RCC 7860 (cell line): ENCODE data around the gene MAP2K6.

ENCODE experiments used
- DNase-seq: peaks from one replicate; pipeline ENCODE4 v3.0.0-alpha.2; 2015; ENCODE audit warnings: low spot score
- FAIRE-seq: peaks from 2 replicates; lab custom pipeline; 2012; peaks lifted over from hg19 to GRCh38; lab: Jason Lieb, UNC

Gene MAP2K6

DNA sequence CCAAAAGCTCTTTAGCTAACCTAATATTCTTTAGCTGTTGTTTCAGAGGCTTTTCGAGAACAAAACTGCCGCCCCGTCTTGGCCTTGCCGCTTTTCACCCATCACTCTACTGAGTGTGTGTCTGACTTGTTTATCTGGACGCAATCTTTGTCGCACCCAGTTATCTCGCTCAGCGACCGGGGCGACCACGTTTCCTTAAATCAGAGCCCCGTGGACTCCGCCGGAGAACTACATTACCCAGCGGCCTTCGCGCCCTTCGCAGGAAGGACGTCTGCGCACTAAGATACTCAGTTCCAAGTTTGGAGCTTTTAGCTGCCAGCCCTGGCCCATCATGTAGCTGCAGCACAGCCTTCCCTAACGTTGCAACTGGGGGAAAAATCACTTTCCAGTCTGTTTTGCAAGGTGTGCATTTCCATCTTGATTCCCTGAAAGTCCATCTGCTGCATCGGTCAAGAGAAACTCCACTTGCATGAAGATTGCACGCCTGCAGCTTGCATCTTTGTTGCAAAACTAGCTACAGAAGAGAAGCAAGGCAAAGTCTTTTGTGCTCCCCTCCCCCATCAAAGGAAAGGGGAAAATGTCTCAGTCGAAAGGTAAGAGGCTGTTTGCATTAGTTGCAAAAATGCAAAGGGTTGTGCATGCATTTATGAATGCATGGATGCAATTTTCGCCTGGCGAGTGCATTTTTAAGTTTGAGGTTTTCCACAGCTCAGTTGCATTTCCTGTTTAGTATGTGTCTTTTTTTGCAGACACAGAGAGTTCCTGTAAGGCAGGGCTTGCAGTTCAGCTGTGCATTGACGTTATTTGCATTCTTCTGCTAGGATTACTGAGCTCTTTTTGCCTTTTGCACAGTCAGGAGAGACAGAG is at the start of gene MAP2K6:
Gene MAP2K6, plus strand, starts transcription at position 290 of the 867 bp plus-strand sequence. Its CDS starts 288 bp downstream, at position 578.
- FAIRE-seq, result no peak
- DNase-seq, result peak; percentile 39

DNA sequence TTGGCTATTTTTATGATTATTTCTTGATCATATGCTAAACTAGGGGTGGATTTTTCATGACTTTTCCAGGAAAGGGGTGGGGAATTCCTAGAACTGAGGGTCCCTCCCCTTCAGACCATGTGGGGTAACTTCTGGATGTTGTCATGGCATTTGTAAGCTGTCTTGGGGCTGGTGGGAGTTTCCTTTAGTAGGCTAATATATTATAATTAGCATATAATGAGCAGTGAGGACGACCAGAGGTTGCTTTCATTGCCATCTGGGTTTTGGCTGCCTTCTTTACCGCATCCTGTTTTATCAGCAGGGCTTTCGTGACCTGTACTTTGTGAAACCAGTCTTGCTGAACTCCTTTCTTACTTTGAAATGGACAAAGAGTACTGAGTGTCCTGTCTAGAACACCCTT is 47.2 kb upstream of the MAP2K6 start:
- FAIRE-seq (no peak), DNase-seq (no peak)

DNA sequence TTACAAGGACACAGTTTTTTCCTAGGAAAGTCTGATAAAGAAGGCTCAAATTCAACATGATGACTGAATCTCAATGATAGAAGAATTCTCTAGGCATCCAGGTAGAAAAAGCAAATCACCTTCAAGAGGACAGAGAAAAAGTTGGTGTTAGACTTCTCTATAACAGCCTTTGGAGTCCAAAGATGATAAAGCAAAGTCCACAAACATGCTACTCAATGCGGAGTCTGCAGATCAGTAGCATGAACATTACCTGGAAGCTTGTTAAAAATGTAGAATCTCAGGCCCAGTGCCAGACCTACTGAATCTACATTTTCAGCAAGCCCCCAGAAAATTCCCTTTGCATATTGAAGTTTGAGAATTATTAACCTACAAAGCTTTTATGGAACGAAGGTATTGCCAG is 41.4 kb upstream of the MAP2K6 start:
- no peak for FAIRE-seq

DNA sequence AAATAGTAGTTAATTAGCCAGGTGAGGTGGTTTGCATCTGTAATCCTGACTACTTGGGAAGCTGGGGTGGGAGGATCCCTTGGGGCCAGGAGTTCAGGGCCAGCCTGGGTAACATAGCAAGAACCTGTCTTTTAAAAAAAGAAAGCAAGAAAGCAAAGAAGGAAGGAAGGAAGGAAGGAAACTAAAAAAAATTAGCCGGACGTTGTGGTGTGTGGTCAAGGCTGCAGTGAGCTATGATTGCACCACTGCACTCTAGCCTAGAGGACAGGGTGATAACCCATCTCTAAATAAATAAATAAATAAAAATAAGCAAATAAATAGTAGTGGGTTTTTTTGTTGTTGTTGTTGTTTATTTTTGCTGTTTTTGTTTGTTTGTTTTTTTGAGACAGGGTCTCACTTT is 39.3 kb upstream of the MAP2K6 start:
- FAIRE-seq, result no peak
- DNase-seq, result no peak

More for the DNA sequence above, 41.4 kb upstream of the MAP2K6 start:
- DNase-seq, result no peak

DNA sequence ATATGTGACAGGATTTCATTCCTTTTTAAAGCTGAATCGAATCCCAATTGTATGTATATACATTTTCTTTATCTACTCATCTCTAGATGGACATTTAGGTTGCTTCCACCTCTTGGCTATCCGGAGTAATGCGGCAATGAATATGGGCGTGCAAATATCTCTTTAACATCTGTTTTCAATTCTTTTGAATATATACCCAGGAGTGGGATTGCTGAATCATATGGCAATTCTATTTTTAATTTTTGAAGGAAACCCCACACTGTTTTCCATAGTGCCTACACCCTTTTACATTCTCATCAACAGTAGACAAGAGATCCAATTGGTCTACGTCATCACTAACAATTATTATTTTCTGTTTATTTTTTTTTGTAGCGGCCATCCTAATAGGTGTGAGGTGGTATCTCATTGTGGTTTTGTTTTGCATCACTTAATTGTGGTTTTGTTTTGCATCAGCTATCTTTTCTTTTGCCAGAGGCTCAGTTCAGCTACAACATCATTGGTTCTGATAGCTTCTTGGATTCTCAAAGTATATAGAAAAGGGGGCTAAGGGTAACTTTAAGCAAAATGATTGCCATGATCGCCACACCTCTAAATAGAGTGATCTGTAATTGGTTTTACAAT is 25.6 kb upstream of the MAP2K6 start:
- DNase-seq (no peak), FAIRE-seq (no peak)

DNA sequence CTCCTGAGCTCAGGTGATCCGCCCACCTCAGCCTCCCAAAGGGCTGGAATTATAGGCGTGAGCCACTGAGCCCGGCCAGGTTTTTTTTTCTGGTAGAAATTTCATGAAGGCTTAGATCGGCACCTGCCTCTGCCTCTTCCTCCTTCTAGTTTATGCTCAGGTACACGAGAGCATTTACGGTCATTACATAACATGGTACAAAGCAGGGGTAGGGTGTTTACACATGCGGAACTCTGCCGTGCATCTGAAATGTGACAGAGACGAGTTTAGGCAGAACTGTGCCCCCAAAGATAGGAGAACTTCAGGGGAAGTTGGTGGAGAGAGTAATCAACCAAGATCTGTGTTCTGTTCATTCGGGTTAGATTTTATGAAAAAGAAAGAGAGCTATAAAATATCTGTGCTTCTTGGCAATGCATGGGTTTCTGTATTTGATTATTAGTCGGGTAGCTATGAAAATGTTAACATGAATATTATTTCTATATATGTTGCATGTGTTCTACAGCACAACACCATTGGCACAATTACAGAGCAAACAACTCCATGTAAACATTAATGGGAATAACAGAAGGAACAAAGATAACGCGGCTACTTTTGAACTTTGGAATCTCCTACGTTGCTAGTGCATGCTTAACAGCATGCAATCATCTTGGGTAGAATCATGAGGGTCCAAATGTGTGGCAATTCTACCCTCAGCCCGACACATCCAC is 23.5 kb upstream of the MAP2K6 start:
- DNase-seq (no peak), FAIRE-seq (no peak)

DNA sequence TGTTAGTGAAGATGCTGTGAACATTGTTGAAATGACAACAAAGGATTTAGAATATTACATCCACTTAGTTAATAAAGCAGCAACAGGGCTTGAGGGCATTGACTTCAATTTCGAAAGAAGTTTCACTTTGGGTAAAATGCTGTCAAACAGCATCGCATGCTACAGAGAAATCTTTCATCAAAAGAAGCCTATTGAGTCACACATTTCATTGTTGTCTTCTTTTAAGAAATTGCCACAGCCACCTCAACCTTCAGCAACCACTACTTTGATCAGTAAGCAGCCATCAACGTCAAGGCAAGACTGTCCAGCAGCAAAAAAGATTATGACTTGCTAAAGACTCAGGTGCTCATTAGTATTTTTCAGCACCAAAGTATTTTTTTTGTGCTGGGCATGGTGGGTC is 13.2 kb upstream of the MAP2K6 start:
- FAIRE-seq, result no peak

DNA sequence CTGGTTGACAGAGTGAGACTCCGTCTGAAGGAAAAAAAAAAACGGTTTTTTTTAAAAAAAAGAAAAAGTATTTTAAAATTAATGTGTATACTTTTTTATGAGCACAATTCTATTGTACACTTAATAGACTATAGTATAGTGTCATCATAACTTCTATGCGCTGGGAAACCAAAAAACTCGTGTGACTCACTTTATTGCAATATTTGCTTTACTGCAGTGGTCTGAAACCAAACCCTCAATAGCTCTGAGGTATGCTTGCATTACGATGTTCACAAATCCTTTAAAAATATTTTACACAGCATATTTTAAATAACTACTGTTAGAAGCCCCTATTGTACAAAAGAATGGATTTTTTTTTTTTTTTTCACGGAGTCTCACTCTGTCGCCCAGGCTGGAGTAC is 12.4 kb upstream of the MAP2K6 start:
- FAIRE-seq (peak; percentile 61), DNase-seq (peak; percentile 31)

More for the DNA sequence above, 13.2 kb upstream of the MAP2K6 start:
- DNase-seq, result no peak

DNA sequence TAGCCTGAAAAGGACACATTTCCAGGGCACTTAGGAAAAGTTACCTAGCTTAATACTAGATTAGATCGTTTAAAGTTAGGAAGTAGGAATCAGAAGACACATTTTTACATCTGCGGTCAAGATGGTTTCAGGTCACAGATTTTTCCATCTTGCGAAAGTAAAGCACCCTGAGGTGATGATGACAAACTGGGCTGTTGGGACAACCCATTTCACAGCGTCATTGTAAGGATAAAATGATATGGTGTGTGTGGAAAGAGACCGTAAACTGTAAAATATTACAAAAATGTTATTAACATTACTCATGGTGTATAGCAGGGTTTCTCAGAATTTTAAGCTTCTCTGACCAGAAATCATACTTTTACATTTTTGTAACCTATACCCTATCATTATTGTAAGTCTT is 10.1 kb upstream of the MAP2K6 start:
- no peak for FAIRE-seq
- no peak for DNase-seq

DNA sequence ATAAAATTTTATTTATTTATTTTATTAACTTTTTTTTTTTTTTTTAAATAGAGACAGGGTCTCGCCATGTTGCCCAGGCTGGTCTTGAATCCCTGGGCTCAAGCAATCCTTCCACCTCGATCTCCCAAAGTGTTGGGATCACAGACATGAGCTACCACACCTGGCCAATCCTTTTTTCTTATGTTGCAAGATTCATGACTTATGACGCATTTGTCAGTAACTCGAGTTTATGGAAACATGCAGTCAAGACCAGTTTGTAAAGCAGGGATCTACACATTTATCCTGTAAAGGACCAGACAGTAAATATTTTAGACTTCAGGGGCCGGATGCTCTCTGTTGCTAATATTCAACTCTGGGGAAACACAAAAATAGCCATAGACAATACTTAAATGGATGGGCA is 9.4 kb upstream of the MAP2K6 start:
- no peak for DNase-seq
- no peak for FAIRE-seq

DNA sequence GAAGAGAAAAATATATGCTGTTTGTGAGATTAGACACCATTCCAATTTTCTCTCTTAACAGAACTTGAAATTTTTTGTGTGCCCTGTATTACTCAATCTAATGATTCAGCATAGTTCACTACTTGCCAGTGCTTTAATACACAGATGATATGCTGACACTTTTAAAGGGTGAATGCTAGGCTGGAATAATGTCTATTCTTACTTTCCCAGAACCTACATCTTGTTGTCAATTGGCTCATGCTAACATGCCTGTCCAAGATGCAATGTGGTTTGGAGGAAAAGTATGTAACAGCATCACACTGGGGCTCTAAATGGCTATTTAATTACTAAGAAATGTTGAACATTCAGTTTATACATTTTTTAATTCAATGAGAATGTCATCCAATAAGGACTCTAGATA is 7.6 kb upstream of the MAP2K6 start:
- DNase-seq (no peak), FAIRE-seq (no peak)

DNA sequence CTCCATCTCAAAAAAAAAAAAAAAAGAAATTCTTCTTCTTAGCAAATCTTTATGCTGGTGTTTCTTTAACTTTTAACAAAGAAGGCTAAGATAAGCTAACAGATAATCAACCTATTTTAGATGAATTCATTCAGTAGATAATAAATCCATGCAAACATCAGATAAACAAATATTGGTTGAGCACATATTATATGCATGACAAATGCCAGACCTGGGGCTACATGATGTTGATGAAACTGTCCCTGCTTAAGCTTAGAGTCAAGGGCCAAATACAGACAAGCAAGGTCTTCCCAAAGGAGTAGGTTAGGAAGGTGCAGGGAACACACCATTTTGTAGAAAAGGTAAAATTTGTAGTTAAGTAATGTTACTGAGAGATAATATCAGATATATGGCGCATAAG is 6.7 kb upstream of the MAP2K6 start:
- no peak for FAIRE-seq

DNA sequence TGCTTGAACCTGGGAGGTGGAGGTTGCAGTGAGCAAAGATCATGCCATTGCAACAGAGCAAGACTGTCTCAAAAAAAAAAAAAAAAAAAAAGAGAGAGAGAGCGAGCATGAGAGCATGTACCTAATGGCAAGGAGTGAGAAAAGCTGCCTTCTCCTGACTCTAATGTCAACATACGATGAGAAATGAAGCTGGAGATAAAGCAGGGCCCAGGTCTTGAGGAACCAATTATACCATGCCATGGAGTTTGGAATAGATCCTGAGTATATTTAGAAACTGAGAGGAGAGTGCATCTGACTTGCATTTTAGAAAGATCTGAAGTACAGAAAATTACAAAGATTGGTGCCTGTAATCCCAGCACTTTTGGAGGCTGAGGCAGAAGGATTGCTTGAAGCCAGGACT is 3.8 kb upstream of the MAP2K6 start:
- DNase-seq (no peak), FAIRE-seq (no peak)

More for the DNA sequence above, 6.7 kb upstream of the MAP2K6 start:
- no peak for DNase-seq

DNA sequence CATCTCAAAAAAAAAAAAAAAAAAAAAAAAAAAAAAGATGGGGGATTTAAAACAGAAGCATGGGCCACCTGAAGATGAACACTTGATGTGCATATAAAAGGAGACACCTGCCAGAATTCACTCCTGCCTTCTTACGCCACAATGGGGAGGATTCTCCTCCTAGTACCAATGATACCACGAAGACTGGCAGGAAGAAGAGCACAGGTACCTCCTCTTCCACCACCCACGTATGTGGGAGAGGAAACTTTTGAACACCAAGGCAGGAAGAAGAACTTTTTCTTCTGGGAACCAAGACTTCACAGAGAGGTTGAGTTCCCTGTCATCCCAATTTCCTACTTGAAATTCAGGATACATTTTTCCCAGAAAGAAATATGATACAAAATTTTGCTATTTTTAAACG is 2.7 kb upstream of the MAP2K6 start:
- FAIRE-seq, result no peak

DNA sequence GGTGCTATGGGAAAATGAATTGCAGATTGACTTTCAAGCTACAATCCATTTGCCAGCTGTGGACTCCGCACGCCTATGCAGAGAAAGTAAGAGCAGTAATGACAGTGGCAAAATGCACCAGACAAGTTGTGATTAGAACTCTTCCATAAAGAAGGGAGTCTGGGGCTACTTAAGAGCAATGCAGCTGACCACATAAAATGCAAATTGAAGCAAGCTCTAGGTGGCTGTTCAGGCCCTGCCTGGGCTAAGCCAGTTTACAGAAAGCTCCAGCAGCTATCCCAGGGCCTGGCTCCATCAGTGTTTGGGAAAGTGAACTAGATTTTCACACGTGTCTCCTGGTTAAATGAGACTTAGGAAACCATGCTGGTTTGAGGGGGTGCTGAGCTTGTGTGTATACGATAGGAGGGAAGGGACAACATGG is 2.2 kb upstream of the MAP2K6 start:
- FAIRE-seq (no peak), DNase-seq (no peak)

More for the DNA sequence above, 2.7 kb upstream of the MAP2K6 start:
- DNase-seq, result no peak

DNA sequence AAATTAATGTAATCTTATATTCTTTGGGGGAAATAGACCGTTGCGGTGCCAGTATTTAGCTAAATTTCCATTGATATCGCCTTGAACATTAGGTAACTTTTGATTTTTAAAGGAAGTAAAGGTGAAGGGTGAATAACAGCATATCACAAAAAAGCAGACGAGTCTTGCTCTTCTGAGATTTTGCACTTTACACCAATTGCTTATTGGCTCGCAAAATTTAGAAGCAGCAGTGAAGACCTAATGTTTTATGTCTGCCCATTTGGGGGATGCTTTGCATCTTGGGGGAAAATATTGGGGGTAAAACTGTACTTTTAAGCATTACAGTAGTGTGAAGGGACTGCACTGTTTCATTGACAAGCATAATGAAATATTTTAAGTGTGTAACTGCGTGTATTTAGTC is 934 bp downstream of the MAP2K6 start:
- no peak for FAIRE-seq
- no peak for DNase-seq

DNA sequence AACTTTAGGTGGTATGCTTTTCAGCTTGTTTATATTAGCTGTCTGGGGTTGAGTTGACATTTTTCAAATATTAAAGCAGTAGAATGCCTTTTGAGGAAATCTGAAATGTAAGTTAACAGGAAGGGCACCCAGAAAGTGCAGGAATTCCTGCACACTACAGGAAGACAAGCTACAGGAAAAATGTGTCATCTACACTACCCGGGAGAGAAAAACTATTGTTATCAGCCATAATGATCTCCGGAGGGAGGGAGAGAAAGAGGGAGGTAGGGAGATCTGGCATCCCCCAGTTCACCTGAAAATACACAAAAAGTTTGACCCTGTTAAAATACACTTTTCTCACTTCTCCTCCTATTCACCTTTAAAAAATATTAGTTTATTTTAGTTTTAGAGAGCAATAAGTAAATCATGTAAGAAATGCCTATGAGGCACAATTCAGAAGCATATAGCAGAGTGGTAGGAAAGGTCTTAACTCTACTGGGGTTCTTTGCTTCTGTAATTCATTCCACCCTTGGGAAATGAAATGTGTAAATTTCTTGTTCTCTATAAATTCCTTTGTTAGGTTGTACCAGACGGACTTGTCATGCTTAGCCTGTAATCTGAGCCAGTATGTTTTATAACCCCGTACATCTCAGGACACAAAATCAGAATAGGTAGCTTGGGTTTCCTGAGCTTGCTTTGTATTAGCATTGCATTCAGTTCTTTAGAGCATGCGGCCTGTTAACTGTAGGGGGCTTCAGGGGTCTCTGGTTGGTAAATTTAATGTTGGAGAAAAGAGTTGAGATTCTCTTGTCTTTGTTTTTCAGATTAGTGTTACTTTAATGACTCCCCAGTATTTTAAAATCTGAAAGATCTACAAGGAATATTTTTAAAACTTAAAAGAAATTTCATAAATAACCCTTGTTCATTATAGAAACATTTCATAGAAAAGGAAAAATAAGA is 3.3 kb downstream of the MAP2K6 start:
- FAIRE-seq (no peak), DNase-seq (no peak)

DNA sequence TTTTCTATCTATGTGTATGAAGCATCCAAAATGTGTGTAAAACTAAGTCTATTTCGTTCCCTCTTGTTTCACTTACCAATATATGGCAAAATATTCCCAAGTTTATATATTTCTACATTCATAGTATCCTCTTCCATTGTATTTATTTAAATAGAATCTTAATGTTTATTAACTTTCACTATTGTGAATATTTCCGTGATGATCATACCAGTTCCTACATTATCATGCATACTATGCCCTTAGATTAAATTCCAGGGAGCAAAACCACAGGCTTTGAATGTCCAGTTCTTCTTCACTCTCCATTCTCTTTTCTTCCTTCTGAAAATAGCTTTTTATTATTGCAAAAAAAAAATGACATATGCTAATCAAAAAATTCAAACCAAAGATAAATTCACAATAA is 4.0 kb downstream of the MAP2K6 start:
- FAIRE-seq (no peak), DNase-seq (no peak)

DNA sequence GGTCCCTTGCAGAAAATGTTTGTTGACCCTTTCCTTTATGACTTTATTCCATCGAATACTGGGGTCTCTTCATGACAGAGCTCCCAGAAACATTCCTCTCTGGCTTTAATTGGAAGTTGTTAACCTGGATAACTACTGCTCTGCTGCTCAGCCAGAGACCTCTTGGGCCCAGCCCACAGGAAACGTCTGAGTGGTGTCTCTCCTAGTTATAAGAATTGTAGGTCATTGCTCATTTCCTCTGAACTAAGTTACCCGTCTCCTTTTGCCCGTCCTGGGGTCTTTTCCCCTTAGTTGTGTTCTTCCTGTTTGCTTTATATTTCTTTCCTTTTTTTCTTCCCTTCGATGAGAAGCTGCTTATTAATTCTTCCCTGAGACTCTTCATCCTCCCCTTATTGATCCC is 9.0 kb downstream of the MAP2K6 start:
- no peak for FAIRE-seq
- DNase-seq, result no peak

DNA sequence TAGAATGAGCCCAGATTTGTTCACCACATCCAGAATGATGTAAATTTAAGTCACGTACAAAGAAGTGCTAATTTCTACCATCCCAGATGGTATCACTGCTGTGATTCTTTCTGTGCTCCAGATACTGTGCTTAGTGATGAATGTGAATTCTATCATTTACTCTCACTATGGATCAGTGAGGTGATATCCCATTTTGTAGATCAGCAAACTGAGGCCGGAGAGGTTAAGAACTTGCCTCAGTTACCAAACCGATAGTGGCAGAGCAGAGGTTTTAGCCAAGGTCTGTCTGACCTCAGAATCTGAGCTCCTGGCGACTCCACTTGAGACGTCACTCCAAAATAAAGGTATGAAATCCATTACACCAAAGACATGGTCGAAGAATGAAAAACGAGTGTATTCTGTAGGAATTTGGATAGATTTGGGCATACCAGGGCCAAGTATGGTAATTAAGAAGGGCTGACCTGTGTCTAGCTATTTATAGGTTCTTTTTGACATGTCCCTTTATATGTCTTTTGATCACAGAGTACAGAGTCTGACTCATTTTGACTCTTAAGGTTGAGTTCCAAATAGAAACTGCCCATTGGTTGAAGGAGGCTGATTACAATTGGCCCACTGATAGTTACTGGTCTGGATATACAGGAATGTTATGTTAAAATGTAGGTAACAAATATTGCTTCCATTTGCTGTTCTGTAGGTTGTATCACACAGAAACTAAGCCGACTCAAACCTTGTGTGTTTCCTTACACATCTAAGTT is 10.0 kb downstream of the MAP2K6 start:
- FAIRE-seq (no peak), DNase-seq (no peak)
